NB4 (cell line): ENCODE results near the gene TNNT3.

Source experiments
- CTCF ChIP-seq: IDR thresholded peaks from one replicate; pipeline ENCODE4 v1.5.1; 2012; ENCODE audit warnings: low read depth, low read length
- MYC ChIP-seq: IDR thresholded peaks from 2 replicates; pipeline ENCODE4 v1.6.1; 2011; ENCODE audit warnings: low read depth, low read length
- POLR2A ChIP-seq: IDR thresholded peaks from 2 replicates; pipeline ENCODE4 v1.6.1; 2011; ENCODE audit warnings: mild to moderate bottlenecking; ENCODE audit not compliant: insufficient read length; ENCODE audit errors: extremely low read depth

DNA sequence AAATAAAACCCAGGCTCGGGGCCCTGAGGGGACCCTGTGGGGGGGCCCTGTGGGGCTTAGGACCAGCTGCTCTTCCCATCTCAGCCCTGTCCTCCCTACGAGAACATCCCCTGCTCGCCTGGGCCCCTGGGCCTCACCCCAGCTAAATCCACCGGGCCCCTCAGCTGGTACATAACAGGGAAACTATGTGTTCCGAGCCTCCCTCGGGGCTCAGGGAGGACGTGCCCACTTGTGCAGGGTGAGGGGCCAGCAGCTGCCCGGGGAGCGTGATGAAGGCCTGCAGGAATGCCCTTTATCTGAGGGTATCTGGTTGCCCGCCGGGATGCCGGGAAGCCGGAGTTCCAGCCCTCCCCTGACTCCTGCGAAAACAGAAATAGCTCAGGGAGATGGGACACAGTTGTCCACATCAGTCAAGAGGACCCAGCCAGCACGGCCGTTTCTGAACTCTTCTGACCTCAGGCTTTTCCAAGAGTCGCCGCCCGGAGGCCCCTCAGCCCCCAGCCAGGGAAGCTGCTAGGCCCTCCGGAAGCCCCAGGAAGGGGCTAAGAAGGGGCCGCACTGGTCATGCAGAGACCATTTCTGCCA lies 48.2 kb downstream of the TNNT3 start:
- TF ChIP-seq MYC, result no peak
- no peak for TF ChIP-seq CTCF
- no peak for TF ChIP-seq POLR2A
